K562 treated with DMSO at 1 percent for 4 hours (cell line): ENCODE data around the gene CDKN2AIP. TPM values are rescaled to one million over a fixed set of nuclear protein-coding genes. Genes with fewer than 3 reads are reported as not detected.

Experiments used
- total RNA-seq: library from RNA; unstranded; fragments of 300-600 nt; gene quantifications from 2 replicates; pipeline ENCODE4 v1.2.3, GENCODE V29; 2022; ENCODE audit not compliant: insufficient read depth

CDKN2AIP gene
- 21.5 and 24.8 TPM in 2 replicates for total RNA-seq

GRCh38 chr4:183444214-183445096, at the start of gene CDKN2AIP:
Gene CDKN2AIP, plus strand, starts transcription at chr4:183444636. Its CDS starts 162 bp downstream, at chr4:183444798.

Other genes starting within 250 kb of the CDKN2AIP start
- not detected in 2 replicates for gene CLDN22, start 124.4 kb upstream of the CDKN2AIP start, total RNA-seq
- not detected in 2 replicates for gene CLDN24, start 122.2 kb upstream of the CDKN2AIP start, total RNA-seq
- gene ING2, start 60.4 kb downstream of the CDKN2AIP start, total RNA-seq, result 12.8 and 20.9 TPM in 2 replicates
- 9.4 and 11.9 TPM in 2 replicates for gene RWDD4, start 214.5 kb downstream of the CDKN2AIP start, total RNA-seq
- 16.3 and 20.7 TPM in 2 replicates for gene TRAPPC11, start 214.7 kb downstream of the CDKN2AIP start, total RNA-seq